Colonic mucosa (tissue), 4 donors: Measurements from ENCODE around the gene CST9L. TPM values are rescaled to one million over a fixed set of nuclear protein-coding genes. Genes with fewer than 3 reads are reported as not detected.

Source experiments
- DNase-seq: peaks from one replicate; pipeline ENCODE4 v3.0.0-alpha.2; 2020
- H3K27ac ChIP-seq: fragments of 200-600 bp; one replicate; pipeline ENCODE4 v1.8.0; 2021
- H3K27me3 ChIP-seq: fragments of 200-600 bp; one replicate; pipeline ENCODE4 v1.8.0; 2021
- H3K36me3 ChIP-seq: fragments of 200-600 bp; one replicate; pipeline ENCODE4 v1.8.0; 2021
- H3K4me1 ChIP-seq: fragments of 200-600 bp; one replicate; pipeline ENCODE4 v1.8.0; 2021; ENCODE audit warnings: mild to moderate bottlenecking
- H3K4me3 ChIP-seq: fragments of 200-600 bp; one replicate; pipeline ENCODE4 v1.8.0; 2021
- H3K9ac ChIP-seq, 2 donors: one replicate each; pipeline ENCODE4 v1.7.0; 2013; ENCODE audit warnings: control low read depth in 2 of 2, low read depth in 2 of 2, low read length in 2 of 2
- H3K9me3 ChIP-seq: fragments of 200-600 bp; one replicate; pipeline ENCODE4 v1.8.0; 2021
- intact Hi-C: fragments of 100-400 bp; cut with DNase I; formaldehyde crosslinking; loops from one replicate; pipeline ENCODE4 v1.14.1; 2022
- total RNA-seq, 2 donors: library from RNA; stranded (reverse); fragmentation: NEBNext Ultra II Directional in 1 of 2; extraction: Animal tissue kit (Norgen Biotek cat#: 25700) in 1 of 2; gene quantifications; one replicate each; pipeline ENCODE4 v1.2.1, GENCODE V29; 2021
- TF ChIP-seq, protein P1 (sequence below): fragments of 200-600 bp; IDR thresholded peaks from one replicate; pipeline ENCODE4 v1.8.0; 2022; ENCODE audit warnings: antibody characterized with exemption, mild to moderate bottlenecking
- donor health status: healthy.
- donor health status: DM: no; HTN: no; CAD: no.
- donor health status: DM: no; HTN: no; CAD: no.

The CST9L gene
- total RNA-seq, 2 donors from 2014 or later = not detected

DNA sequence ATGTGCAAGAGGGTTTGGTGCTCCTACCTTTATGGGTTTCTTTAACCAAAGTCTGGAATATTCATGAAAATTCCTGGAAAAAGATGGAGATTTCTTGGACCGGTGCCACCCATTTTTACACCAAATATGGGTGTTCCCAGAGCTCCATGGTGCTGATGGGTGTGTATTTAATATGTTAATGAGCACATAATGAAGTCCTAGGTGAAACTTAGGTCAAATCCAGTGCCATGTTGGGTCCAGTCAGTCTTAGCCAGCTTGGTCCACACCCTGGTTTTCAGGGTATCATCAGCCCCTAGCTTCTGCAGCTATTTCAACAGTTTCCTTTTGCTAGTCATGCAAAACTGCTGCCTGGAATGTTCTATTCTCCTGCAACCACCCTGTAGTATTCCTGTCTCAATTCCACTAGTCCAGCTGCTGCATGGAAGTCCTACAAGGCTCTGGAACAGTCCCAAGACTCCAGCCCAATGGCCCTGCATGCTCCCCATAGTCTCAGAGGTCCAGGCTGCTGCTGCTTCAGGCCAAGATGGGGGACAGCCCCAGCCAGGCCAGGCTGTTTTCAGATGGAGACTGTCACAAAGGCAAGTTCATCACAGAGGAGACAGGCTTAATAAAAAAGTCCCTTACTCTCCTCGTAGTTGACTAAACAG lies 31.8 kb downstream of the CST9L start:
- Histone ChIP-seq H3K27ac (no peak overlapping the region), H3K9ac (no peak overlapping the region), H3K27me3 (no peaks in the 10 kb centered on the region), H3K4me1 (no peaks in the 10 kb centered on the region), H3K36me3 (no peaks in the 10 kb centered on the region), H3K9me3 (no peaks in the 10 kb centered on the region), H3K4me3 (no peak overlapping the region)
- intact Hi-C loops = loop anchor here (10.0 kb wide), 1 partner anchor 72 kb away; no protein-coding TSS in a partner anchor
- DNase-seq = no peak
- TF ChIP-seq, protein P1, sequence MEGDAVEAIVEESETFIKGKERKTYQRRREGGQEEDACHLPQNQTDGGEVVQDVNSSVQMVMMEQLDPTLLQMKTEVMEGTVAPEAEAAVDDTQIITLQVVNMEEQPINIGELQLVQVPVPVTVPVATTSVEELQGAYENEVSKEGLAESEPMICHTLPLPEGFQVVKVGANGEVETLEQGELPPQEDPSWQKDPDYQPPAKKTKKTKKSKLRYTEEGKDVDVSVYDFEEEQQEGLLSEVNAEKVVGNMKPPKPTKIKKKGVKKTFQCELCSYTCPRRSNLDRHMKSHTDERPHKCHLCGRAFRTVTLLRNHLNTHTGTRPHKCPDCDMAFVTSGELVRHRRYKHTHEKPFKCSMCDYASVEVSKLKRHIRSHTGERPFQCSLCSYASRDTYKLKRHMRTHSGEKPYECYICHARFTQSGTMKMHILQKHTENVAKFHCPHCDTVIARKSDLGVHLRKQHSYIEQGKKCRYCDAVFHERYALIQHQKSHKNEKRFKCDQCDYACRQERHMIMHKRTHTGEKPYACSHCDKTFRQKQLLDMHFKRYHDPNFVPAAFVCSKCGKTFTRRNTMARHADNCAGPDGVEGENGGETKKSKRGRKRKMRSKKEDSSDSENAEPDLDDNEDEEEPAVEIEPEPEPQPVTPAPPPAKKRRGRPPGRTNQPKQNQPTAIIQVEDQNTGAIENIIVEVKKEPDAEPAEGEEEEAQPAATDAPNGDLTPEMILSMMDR = no peak

DNA sequence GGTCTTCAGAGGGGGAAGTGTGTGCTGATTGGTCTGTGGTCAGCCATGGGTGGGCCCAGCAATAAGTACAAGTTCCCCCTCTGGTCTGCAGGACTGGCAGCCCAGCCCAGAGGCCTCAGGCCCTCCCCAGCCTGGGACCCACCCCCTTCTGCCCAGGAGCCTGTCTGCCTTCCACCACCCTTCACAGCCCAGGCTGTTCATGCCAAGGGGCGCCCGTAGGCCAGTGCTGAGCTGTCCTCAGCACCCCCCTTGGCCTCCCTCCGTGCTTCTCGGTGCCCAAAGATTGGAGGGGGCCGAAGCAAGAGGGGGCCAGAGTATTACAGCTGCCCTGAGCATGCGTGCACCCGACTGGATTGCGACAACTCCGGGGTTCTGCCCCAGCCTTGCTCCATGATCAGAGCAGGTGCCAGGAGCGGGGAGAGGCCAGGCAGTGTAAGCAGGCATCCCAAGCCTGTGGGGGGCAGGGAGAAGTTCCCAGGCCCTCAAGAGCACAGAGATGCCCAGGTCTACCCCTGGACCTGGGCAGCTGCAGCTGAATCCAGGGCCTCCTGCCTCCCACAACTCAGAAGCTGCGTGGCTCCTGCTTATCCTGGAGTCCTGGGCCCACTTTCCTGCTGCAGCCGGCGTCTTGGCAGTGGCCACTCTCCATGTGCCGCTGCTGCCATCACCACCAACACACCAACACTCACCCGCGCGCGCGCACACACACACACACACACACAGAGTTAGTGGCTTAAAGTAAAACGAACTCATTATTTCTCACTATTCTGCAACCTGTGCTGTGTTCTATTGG lies 33.3 kb downstream of the CST9L start:
- no peak for DNase-seq

DNA sequence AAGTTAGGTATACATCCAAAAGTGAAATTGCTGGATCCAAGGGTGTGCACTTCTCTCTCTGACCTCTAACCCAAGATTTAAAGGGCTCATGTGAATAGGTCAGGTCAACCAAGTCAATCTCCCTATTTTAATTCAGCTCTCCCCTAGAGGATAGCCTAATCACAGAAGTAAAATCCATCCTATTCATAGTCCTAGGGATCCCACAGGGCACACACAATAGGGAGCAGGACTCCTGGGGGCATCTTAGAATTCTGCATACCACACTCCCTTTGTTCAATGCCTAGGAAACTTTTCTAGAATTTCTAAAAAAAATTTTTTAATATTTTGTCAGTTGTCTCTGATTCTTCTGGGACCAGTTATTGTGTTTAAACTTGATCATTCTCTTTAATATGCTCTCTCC lies 35.1 kb downstream of the CST9L start:
- Histone ChIP-seq H3K4me3 (no peak overlapping the region), H3K9me3 (no peaks in the 10 kb centered on the region), H3K36me3 (no peaks in the 10 kb centered on the region), H3K9ac (no peak overlapping the region), H3K27ac (no peak overlapping the region), H3K4me1 (no peaks in the 10 kb centered on the region), H3K27me3 (no peaks in the 10 kb centered on the region)
- TF ChIP-seq, protein P1 = no peak
- DNase-seq = no peak
- intact Hi-C loops = loop anchor here (10.0 kb wide), 1 partner anchor 68 kb away; no protein-coding TSS in a partner anchor

More for the DNA sequence above, 33.3 kb downstream of the CST9L start:
- Histone ChIP-seq H3K4me3 (no peak overlapping the region), H3K9me3 (no peaks in the 10 kb centered on the region), H3K9ac (no peak overlapping the region), H3K36me3 (no peaks in the 10 kb centered on the region), H3K27me3 (no peaks in the 10 kb centered on the region), H3K4me1 (no peaks in the 10 kb centered on the region), H3K27ac (no peak overlapping the region)
- intact Hi-C loops = loop anchor here (10.0 kb wide), 1 partner anchor 70 kb away; no protein-coding TSS in a partner anchor
- TF ChIP-seq, protein P1 = no peak

DNA sequence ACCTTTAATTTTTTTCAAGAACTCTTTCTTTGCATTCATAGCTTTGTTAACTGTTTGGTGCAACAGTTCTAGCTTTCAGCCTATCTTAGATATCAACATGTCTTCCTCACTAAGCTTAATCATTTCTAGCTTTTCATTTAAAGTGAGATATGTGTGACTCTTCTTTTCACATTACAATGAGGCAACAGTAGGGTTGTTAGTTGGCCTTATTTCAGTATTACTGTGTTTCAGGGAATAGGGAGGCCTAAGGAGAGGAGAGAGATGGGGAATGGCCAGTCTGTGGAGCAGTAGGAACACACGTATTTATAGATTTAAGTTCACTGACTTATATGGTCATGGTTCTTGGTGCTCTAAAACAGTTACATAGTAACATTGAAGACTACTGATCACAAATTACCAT lies 35.8 kb downstream of the CST9L start:
- Histone ChIP-seq H3K9me3 (no peaks in the 10 kb centered on the region), H3K36me3 (no peaks in the 10 kb centered on the region), H3K27me3 (no peaks in the 10 kb centered on the region), H3K27ac (no peak overlapping the region), H3K4me3 (no peak overlapping the region), H3K9ac (no peak overlapping the region), H3K4me1 (no peaks in the 10 kb centered on the region)
- DNase-seq = no peak
- intact Hi-C loops = loop anchor here (10.0 kb wide), 1 partner anchor 68 kb away; no protein-coding TSS in a partner anchor
- TF ChIP-seq, protein P1 = no peak

DNA sequence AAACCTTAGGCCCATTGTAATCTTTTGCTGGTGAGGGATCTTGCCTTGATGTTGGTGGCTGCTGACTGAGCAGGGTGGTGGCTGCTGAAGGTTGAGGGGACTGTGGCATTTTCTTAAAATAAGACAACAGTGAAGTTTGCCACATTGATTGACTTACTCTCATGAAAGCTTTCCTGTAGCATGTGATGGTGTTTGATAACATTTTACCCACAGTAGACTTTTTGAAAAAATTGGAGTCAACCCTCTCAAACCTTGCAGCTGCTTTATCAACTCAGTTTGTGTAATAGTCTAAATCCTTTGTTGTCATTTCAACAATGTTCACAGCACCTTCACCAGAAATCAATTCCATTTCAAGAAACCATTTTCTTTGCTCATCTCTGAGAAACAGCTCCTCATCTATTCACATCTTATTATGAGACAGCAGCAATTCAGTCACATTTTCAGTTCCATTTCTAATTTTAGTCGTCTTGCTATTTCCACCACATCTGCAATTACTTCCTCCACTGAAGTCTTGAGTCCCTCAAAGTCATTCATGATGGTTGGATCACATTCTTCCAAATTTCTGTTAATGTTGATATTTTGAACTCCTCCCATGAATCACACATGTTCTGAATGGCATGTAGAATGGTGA lies 37.2 kb downstream of the CST9L start:
- Histone ChIP-seq H3K27me3 (no peaks in the 10 kb centered on the region), H3K4me3 (no peak overlapping the region), H3K27ac (no peak overlapping the region), H3K9ac (no peak overlapping the region), H3K9me3 (no peaks in the 10 kb centered on the region), H3K36me3 (no peaks in the 10 kb centered on the region), H3K4me1 (no peaks in the 10 kb centered on the region)
- DNase-seq = no peak
- TF ChIP-seq, protein P1 = no peak
- intact Hi-C loops = loop anchor here (10.0 kb wide), 1 partner anchor 66 kb away; no protein-coding TSS in a partner anchor
